HG03575 (cell line): ENCODE measurements around the gene PARD3B.

Experiments used
- ATAC-seq: cut with Tn5 transposase; IDR thresholded peaks from one replicate; pipeline ENCODE4 v1.9.1; 2021; ENCODE audit not compliant: unreplicated experiment, insufficient number of reproducible peaks, low FRiP score; ENCODE audit errors: extremely low read depth

PARD3B gene

GRCh38 chr2:205660521-205661124, 1115.3 kb downstream of the PARD3B start:
- ATAC-seq, result no peak

DNA sequence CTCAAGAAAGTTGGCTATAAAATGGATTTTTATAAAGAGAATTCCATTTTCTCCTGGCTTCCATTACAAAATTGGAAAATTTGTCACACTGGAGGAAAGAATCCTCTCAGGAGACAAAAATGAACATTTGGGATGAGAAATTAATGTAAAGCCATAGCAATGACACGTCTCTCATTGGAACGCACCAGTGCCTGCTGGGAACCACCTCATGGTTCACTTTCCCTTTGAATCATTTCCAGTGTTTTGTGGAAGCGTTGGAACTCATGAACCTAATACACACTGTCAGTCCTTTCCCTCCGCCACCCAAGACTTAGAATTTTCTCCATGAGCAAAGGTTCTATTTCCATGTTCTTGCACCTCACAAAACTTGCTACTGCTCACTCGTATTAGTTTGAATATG, 1116.0 kb downstream of the PARD3B start:
- ATAC-seq, result no peak

DNA sequence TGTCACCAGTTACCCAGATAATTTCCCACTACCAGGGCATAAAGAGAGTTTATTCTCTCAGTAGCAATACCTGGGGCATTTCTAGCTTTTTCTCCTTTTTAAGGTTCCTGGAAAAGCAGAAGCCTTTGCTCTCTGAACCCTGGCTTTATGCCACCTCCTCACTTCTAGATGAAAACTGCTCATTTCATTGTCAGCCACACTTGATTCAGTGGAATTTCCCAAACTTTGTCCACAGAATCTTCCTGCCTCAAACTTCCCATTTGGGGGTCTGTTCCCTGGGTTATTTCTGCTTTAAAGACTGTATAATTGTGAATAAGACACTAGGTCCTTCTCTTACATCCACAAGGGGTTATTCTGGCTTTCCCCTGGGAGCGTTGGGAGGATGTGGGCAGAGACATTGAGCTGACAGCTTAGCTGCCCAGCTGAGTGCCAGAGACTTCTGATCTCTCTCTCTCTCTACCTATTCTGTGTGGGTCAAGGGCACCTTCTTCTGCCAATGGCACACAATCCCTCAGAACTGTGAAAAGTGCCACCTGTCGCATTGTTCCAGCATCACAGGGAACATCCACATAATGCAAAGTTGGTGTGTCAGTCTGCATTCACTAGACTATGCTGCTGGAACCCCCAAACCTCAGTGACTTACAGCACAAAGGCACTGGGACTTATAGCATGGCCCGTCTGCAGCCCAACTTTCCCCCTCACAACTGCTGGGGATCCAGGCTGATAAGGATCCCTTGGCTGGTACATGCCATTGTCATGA, 1117.1 kb downstream of the PARD3B start:
- ATAC-seq, result no peak

DNA sequence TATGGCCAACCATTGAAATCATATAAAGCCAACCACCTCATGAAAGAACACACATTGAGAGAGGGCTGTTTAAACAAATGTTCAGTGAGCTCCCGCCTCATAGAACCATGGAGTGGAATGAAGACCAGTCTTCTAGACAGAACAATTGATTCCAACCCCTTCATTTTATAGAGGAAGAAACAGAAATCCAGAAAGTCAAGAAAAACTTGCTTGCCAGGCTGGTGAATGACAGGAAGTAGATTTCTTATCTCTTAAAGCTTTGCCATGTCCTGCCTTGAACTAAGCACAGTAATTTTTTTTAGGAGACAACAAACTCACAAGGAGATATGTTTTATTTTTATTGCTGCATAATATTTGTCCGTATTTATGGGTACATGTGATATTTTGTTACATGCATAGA, 1120.5 kb downstream of the PARD3B start:
- no peak for ATAC-seq
